Loucy (cell line): ENCODE data around the gene AFTPH.

ENCODE experiments used
- CTCF ChIP-seq: fragments of 200-600 bp; sonication (generic); conservative IDR thresholded peaks from 2 replicates; pipeline ENCODE4 v1.5.1; 2014; ENCODE audit warnings: mild to moderate bottlenecking, antibody characterized with exemption, low read length
- EZH2phosphoT487 ChIP-seq: fragments of 200-600 bp; IDR thresholded peaks from 2 replicates; pipeline ENCODE4 v1.6.1; 2018; ENCODE audit warnings: antibody characterized with exemption, mild to moderate bottlenecking, moderate library complexity, borderline replicate concordance

GRCh38 chr2:64498438-64498837, 25.7 kb upstream of the AFTPH start:
- no peak for TF ChIP-seq CTCF
- TF ChIP-seq EZH2phosphoT487: no peak
